A549 (cell line): ENCODE results near the gene SULT1C4. TPM values are rescaled to one million over a fixed set of nuclear protein-coding genes. Genes with fewer than 3 reads are reported as not detected.

ENCODE experiments used
- ATAC-seq, 2 experiments: fragments of 200-7000 bp in 1 of 2; fragments of >200 bp in 1 of 2; cut with Nextera tagmentation in 1 of 2; cut with Tn5 transposase in 1 of 2; 3 replicates each; pipeline versions ENCODE4 v1.8.0 to v1.9.1; 2018 to 2020; ENCODE audit warnings: mild to moderate bottlenecking in 1 of 2, moderate library complexity in 1 of 2
- CTCF ChIA-PET: fragments of 300-600 bp; sonication (Branson Sonifier 250); formaldehyde crosslinking; extraction: SDS; loops from one replicate; lab custom pipeline; 2021; ENCODE audit warnings: antibody characterized with exemption, inconsistent platforms; lab: Yijun Ruan, JAX
- POLR2A ChIA-PET: fragments of 350-600 bp; formaldehyde crosslinking; extraction: SDS; loops from one replicate; lab custom pipeline; 2021; ENCODE audit warnings: antibody characterized with exemption, inconsistent platforms; lab: Yijun Ruan, JAX
- DNase-seq, 2 experiments: peaks; one replicate each; pipeline versions ENCODE4 v3.0.0 to v3.0.0-alpha.2; 2011 to 2016; ENCODE audit warnings: low read depth in 1 of 2, low spot score in 1 of 2
- FAIRE-seq: peaks from 2 replicates; lab custom pipeline; 2011; peaks lifted over from hg19 to GRCh38; lab: Jason Lieb, UNC
- H3K27ac ChIP-seq, 2 experiments: fragments of >200 bp; sonication (Bioruptor Twin); formaldehyde crosslinking; 3 replicates each; pipeline ENCODE4 v1.5.1; 2016 to 2017
- H3K4me1 ChIP-seq: fragments of >200 bp; sonication (Bioruptor Twin); formaldehyde crosslinking; 3 replicates; pipeline ENCODE4 v1.6.1; 2016
- H3K4me2 ChIP-seq: fragments of >200 bp; sonication (Bioruptor Twin); formaldehyde crosslinking; 3 replicates; pipeline ENCODE4 v1.6.1; 2016
- H3K4me3 ChIP-seq: fragments of >200 bp; sonication (Bioruptor Twin); formaldehyde crosslinking; 3 replicates; pipeline ENCODE4 v1.5.1; 2016
- H3K9me3 ChIP-seq: fragments of >200 bp; sonication (Bioruptor Twin); formaldehyde crosslinking; 3 replicates; pipeline ENCODE4 v1.6.1; 2016
- CBX2 ChIP-seq: fragments of 200-600 bp; sonication (generic); IDR thresholded peaks from 2 replicates; pipeline ENCODE4 v1.6.1; 2016; ENCODE audit warnings: low read depth, mild to moderate bottlenecking, borderline replicate concordance
- CBX8 ChIP-seq: fragments of 200-600 bp; sonication (generic); IDR thresholded peaks from 2 replicates; pipeline ENCODE4 v1.6.1; 2016
- CEBPB ChIP-seq, 2 experiments: fragments of >200 bp in 1 of 2; sonication (Bioruptor Twin) in 1 of 2; formaldehyde crosslinking in 1 of 2; IDR thresholded peaks; 2 replicates each; pipeline ENCODE4 v1.6.1; 2012 to 2016
- CHD2 ChIP-seq: fragments of 150-350 bp; IDR thresholded peaks from 2 replicates; pipeline ENCODE4 v1.6.1; 2014; ENCODE audit warnings: low read length; ENCODE audit not compliant: partially characterized antibody
- EHF ChIP-seq: fragments of 250-450 bp; sonication (Bioruptor Pico); IDR thresholded peaks from 2 replicates; pipeline ENCODE4 v1.5.0; 2020; ENCODE audit warnings: mild to moderate bottlenecking
- EHMT2 ChIP-seq: fragments of 200-600 bp; sonication (generic); IDR thresholded peaks from 2 replicates; pipeline ENCODE4 v1.6.1; 2016; ENCODE audit warnings: antibody characterized with exemption, low read depth, mild to moderate bottlenecking, moderate library complexity
- ESRRA ChIP-seq: fragments of 150-350 bp; IDR thresholded peaks from 2 replicates; pipeline ENCODE4 v1.6.1; 2014; ENCODE audit warnings: mild to moderate bottlenecking, low read length, borderline replicate concordance
- FOSB ChIP-seq: fragments of 250-450 bp; sonication (Bioruptor Pico); IDR thresholded peaks from 2 replicates; pipeline ENCODE4 v1.5.0; 2020; ENCODE audit warnings: mild to moderate bottlenecking, moderate library complexity
- FOSL2 ChIP-seq, 2 experiments: fragments of 450-650 bp in 1 of 2; fragments of >200 bp in 1 of 2; sonication (Bioruptor Twin) in 1 of 2; formaldehyde crosslinking; IDR thresholded peaks; 2 replicates each; pipeline versions ENCODE4 v1.5.0 to v1.6.1; 2016 to 2020; ENCODE audit warnings: mild to moderate bottlenecking in 1 of 2, moderate library complexity in 1 of 2
- FOXS1 ChIP-seq: fragments of 250-450 bp; sonication (Bioruptor Pico); IDR thresholded peaks from 2 replicates; pipeline ENCODE4 v1.5.0; 2020; ENCODE audit warnings: mild to moderate bottlenecking, moderate library complexity
- HDAC2 ChIP-seq: fragments of 200-600 bp; sonication (generic); IDR thresholded peaks from 2 replicates; pipeline ENCODE4 v1.6.1; 2016
- HEYL ChIP-seq: fragments of 250-450 bp; sonication (Bioruptor Pico); IDR thresholded peaks from 2 replicates; pipeline ENCODE4 v1.8.0; 2021; ENCODE audit warnings: mild to moderate bottlenecking, moderate library complexity
- JUN ChIP-seq, 2 experiments: fragments of >200 bp; sonication (Bioruptor Twin); formaldehyde crosslinking; IDR thresholded peaks; 2 replicates in 1 of 2; 3 replicates in 1 of 2; pipeline ENCODE4 v1.6.1; 2016 to 2017
- JUNB ChIP-seq: fragments of >200 bp; sonication (Bioruptor Twin); formaldehyde crosslinking; IDR thresholded peaks from 2 replicates; pipeline ENCODE4 v1.6.1; 2016
- KDM1A ChIP-seq: fragments of 200-600 bp; sonication (generic); IDR thresholded peaks from 2 replicates; pipeline ENCODE4 v1.6.1; 2016; ENCODE audit warnings: low read depth, mild to moderate bottlenecking
- MYC ChIP-seq: IDR thresholded peaks from 2 replicates; pipeline ENCODE4 v1.6.1; 2012; ENCODE audit warnings: mild to moderate bottlenecking, inconsistent platforms, low read length, improper control_type of control experiment, borderline replicate concordance
- NPAS2 ChIP-seq: fragments of 250-450 bp; sonication (Bioruptor Pico); IDR thresholded peaks from 2 replicates; pipeline ENCODE4 v1.8.0; 2022; ENCODE audit warnings: mild to moderate bottlenecking, moderate library complexity, borderline replicate concordance
- NR3C1 ChIP-seq: fragments of >200 bp; sonication (Bioruptor Twin); formaldehyde crosslinking; IDR thresholded peaks from 3 replicates; pipeline ENCODE4 v1.6.1; 2017
- PHF8 ChIP-seq: fragments of 200-600 bp; sonication (generic); IDR thresholded peaks from 2 replicates; pipeline ENCODE4 v1.6.1; 2016; ENCODE audit warnings: low read depth, mild to moderate bottlenecking, antibody characterized with exemption, moderate library complexity, borderline replicate concordance
- POLR2A ChIP-seq: IDR thresholded peaks from 2 replicates; pipeline ENCODE4 v1.6.1; 2012; ENCODE audit warnings: mild to moderate bottlenecking, low read length
- RFX5 ChIP-seq: fragments of 450-650 bp; IDR thresholded peaks from 2 replicates; pipeline ENCODE4 v1.7.1; 2014; ENCODE audit warnings: antibody characterized with exemption, mild to moderate bottlenecking, moderate library complexity
- SMC3 ChIP-seq: fragments of >200 bp; sonication (Bioruptor Twin); formaldehyde crosslinking; IDR thresholded peaks from 3 replicates; pipeline ENCODE4 v1.6.1; 2018; ENCODE audit warnings: inconsistent platforms
- ZC3H11A ChIP-seq: fragments of 450-650 bp; IDR thresholded peaks from 2 replicates; pipeline ENCODE4 v1.6.1; 2014; ENCODE audit warnings: antibody characterized with exemption, mild to moderate bottlenecking
- ZFP36 ChIP-seq: fragments of 450-650 bp; IDR thresholded peaks from 2 replicates; pipeline ENCODE4 v1.6.1; 2014; ENCODE audit warnings: borderline replicate concordance; ENCODE audit not compliant: partially characterized antibody
- ZSCAN20 ChIP-seq: fragments of 250-450 bp; sonication (Bioruptor Pico); IDR thresholded peaks from 2 replicates; pipeline ENCODE4 v1.8.0; 2022; ENCODE audit warnings: mild to moderate bottlenecking, moderate library complexity
- WGBS: methylation state at CpG from one replicate; pipeline ENCODE4 v1.1.6; 2017; ENCODE audit errors: missing lambda C conversion rate; 5-methylcytosine and 5-hydroxymethylcytosine counted together
- polyA plus RNA-seq, 4 experiments: library from polyadenylated mRNA; depleted of rRNA in 3 of 4; stranded (reverse); fragments of >200 nt; fragmentation: RNase III in 1 of 4; extraction: RNeasy Plus Mini Kit Qiagen cat#74134 plus additional on column Dnase treatment in 1 of 4; gene quantifications; 2 replicates in 3 of 4; 3 replicates in 1 of 4; pipeline ENCODE4 v1.2.3, GENCODE V29; 2011 to 2017
- TF ChIP-seq, protein P1 (sequence below): fragments of 150-350 bp; IDR thresholded peaks from 2 replicates; pipeline ENCODE4 v1.6.1; 2014; ENCODE audit warnings: low read depth, mild to moderate bottlenecking, low read length
- TF ChIP-seq, protein P2 (sequence below): IDR thresholded peaks from 2 replicates; pipeline ENCODE4 v1.6.1; 2012
- TF ChIP-seq, protein P3 (sequence below): fragments of 450-650 bp; IDR thresholded peaks from 2 replicates; pipeline ENCODE4 v1.6.1; 2014; ENCODE audit warnings: antibody characterized with exemption
- TF ChIP-seq, protein P4 (sequence below): fragments of >200 bp; sonication (Bioruptor Twin); formaldehyde crosslinking; IDR thresholded peaks from 2 replicates; pipeline ENCODE4 v1.6.1; 2016
- TF ChIP-seq, protein P5 (sequence below): IDR thresholded peaks from 2 replicates; pipeline ENCODE4 v1.6.1; 2012

The SULT1C4 gene
- polyA plus RNA-seq, 2 of the 4 experiments (the other 2 are of a cell fraction), result 0.05 TPM; not detected in 1

DNA sequence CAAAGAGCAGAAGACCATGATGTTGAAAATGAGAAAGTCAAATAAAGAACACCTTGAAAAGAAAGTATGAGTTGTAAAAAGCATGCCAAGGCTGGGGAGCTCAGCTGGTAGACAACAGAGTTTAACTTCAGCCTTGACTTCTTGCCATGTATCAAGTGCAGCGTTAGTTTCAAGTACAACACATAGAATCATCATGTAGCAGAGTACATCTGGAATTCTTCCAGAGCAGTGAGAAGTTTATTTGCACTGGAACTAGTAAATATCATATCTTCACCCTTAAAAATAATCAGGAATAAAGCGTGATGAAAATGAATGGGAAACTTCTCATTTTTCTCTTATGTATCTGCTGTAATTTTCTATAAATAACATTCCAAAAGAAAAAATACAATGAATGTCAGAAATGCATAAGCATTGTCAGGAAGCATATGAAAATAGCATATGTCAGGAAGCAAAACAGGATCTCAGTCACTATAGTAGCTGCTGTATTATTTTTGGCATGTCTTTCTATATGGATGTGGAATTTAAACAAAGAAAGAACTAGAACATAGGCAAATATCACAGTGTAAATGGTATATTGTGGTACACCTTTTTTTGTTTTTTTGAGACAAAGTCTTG, 10.1 kb upstream of the SULT1C4 start:
- no peak for FAIRE-seq
- ChIA-PET POLR2A (no interaction called here), CTCF (no interaction called here)
- Histone ChIP-seq H3K9me3 (peaks cover 13% of the 10 kb centered on the region), H3K4me1 (peaks cover 34% of the 10 kb centered on the region), H3K4me2 (no peak overlapping the region), H3K27ac (peak overlapping the region in 1 of 2 experiments; percentile 3; a peak in 1 of 6 replicates), H3K4me3 (no peak overlapping the region)
- TF ChIP-seq POLR2A, result no peak
- TF ChIP-seq CBX8, result no peak
- TF ChIP-seq, protein P1, sequence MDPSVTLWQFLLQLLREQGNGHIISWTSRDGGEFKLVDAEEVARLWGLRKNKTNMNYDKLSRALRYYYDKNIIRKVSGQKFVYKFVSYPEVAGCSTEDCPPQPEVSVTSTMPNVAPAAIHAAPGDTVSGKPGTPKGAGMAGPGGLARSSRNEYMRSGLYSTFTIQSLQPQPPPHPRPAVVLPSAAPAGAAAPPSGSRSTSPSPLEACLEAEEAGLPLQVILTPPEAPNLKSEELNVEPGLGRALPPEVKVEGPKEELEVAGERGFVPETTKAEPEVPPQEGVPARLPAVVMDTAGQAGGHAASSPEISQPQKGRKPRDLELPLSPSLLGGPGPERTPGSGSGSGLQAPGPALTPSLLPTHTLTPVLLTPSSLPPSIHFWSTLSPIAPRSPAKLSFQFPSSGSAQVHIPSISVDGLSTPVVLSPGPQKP, result no peak
- no peak for TF ChIP-seq SMC3
- TF ChIP-seq ZC3H11A, result no peak
- TF ChIP-seq, protein P2, sequence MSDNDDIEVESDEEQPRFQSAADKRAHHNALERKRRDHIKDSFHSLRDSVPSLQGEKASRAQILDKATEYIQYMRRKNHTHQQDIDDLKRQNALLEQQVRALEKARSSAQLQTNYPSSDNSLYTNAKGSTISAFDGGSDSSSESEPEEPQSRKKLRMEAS, result no peak
- TF ChIP-seq FOSL2 (IDR thresholded peaks at IDR 0.05), result no peak
- no peak for TF ChIP-seq FOSL2 (CRISPR knock-in tag; IDR thresholded peaks at IDR 0.05)
- no peak for ATAC-seq
- no peak for DNase-seq
- WGBS, result 72% methylated on average over 2 of the region's 2 CpGs

DNA sequence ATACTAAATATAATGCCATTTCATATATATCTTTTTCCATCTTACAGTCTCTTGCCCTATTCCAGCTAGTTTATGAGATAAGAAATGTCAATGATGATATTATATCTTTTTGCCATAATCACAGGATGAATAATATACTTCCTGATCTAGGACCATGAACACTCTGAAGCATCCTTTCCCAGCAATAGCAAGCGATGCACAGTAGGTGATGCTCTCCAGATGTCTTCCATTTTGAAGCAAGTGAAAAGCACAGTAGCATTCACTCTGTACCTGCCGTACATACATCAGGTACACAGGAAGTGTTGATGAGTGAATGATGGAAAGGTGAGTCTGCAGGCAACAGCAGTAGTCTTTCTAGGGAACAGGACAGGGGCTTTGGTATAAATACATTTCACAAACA, 8.6 kb upstream of the SULT1C4 start:
- CTCF ChIA-PET, result interaction anchor here (0.8 to 1.6 kb wide), 3 partner anchors 13 to 215 kb away, joined by 3 to 4 read pairs (median 4); no protein-coding TSS in a partner anchor
- POLR2A ChIA-PET, result interaction anchor here (0.7 kb wide), 1 partner anchor 164 kb away, joined by 4 read pairs; no protein-coding TSS in a partner anchor
- 81% methylated on average over 2 of the region's 2 CpGs for WGBS
- Histone ChIP-seq H3K27ac (no peak overlapping the region), H3K4me3 (no peak overlapping the region), H3K9me3 (peaks cover 13% of the 10 kb centered on the region), H3K4me1 (peaks cover 24% of the 10 kb centered on the region), H3K4me2 (no peak overlapping the region)
- no peak for FAIRE-seq
- ATAC-seq, result peak in 1 of 2 experiments; percentile 26; a peak in 1 of 6 replicates
- TF ChIP-seq NPAS2 (CRISPR knock-in tag), result no peak
- TF ChIP-seq CBX2, result no peak
- TF ChIP-seq, protein P3, sequence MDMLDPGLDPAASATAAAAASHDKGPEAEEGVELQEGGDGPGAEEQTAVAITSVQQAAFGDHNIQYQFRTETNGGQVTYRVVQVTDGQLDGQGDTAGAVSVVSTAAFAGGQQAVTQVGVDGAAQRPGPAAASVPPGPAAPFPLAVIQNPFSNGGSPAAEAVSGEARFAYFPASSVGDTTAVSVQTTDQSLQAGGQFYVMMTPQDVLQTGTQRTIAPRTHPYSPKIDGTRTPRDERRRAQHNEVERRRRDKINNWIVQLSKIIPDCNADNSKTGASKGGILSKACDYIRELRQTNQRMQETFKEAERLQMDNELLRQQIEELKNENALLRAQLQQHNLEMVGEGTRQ, result no peak
- no peak for TF ChIP-seq JUNB
- TF ChIP-seq SMC3, result no peak
- TF ChIP-seq MYC, result no peak
- TF ChIP-seq NR3C1, result no peak
- no peak for TF ChIP-seq EHF (CRISPR knock-in tag)
- TF ChIP-seq PHF8, result no peak
- no peak for TF ChIP-seq FOXS1 (CRISPR knock-in tag)
- TF ChIP-seq RFX5, result no peak
- TF ChIP-seq, protein P4, sequence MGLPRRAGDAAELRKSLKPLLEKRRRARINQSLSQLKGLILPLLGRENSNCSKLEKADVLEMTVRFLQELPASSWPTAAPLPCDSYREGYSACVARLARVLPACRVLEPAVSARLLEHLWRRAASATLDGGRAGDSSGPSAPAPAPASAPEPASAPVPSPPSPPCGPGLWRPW, result no peak
- no peak for TF ChIP-seq ESRRA
- no peak for TF ChIP-seq FOSB (CRISPR knock-in tag)
- no peak for DNase-seq

DNA sequence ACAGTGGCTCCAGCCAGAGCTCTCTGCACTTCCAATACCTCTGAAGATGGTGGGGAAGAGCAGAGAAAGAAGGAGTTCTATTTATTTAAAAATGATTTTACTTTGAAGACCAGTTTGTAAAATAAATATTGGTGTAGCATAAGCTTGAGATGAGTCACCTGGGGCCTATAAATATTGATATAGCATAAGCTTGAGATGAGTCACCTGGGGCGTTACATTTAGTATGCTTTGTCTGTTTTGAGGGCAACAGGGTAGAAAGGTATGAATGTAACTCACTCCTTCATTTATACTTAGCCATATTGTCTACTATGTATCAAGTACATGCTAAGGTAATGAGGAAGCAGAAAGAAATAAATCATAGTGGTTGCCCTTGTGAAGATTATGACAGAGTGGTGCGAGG, 7.7 kb upstream of the SULT1C4 start:
- no peak for DNase-seq
- Histone ChIP-seq H3K9me3 (peaks cover 4% of the 10 kb centered on the region), H3K4me1 (peaks cover 24% of the 10 kb centered on the region), H3K4me3 (no peak overlapping the region), H3K27ac (peak overlapping the region in 1 of 2 experiments; percentile 40; a peak in 2 of 6 replicates), H3K4me2 (peak overlapping the region; percentile 41)
- peak in 1 of 2 experiments; percentile 55; a peak in 2 of 6 replicates for ATAC-seq
- WGBS, result 21% methylated on average over 2 of the region's 2 CpGs
- no peak for FAIRE-seq
- CTCF ChIA-PET, result interaction anchor here (0.8 to 1.6 kb wide), 3 partner anchors 12 to 214 kb away, joined by 3 to 4 read pairs (median 4); no protein-coding TSS in a partner anchor
- POLR2A ChIA-PET, result interaction anchor here (0.7 kb wide), 1 partner anchor 163 kb away, joined by 4 read pairs; no protein-coding TSS in a partner anchor
- no peak for TF ChIP-seq ZSCAN20 (CRISPR knock-in tag)
- no peak for TF ChIP-seq KDM1A
- no peak for TF ChIP-seq HDAC2
- no peak for TF ChIP-seq CEBPB (IDR thresholded peaks at IDR 0.05)
- TF ChIP-seq POLR2A, result no peak
- no peak for TF ChIP-seq HEYL
- TF ChIP-seq JUNB, result peak; percentile 62; the same call in 1 of the 2 replicates
- TF ChIP-seq CHD2, result no peak
- TF ChIP-seq ZFP36, result no peak
- no peak for TF ChIP-seq EHF (CRISPR knock-in tag)
- TF ChIP-seq, protein P5, sequence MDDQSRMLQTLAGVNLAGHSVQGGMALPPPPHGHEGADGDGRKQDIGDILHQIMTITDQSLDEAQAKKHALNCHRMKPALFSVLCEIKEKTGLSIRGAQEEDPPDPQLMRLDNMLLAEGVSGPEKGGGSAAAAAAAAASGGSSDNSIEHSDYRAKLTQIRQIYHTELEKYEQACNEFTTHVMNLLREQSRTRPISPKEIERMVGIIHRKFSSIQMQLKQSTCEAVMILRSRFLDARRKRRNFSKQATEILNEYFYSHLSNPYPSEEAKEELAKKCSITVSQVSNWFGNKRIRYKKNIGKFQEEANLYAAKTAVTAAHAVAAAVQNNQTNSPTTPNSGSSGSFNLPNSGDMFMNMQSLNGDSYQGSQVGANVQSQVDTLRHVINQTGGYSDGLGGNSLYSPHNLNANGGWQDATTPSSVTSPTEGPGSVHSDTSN, result no peak
- TF ChIP-seq JUN (IDR thresholded peaks at IDR 0.05), result no peak
- TF ChIP-seq EHMT2, result no peak
